K562 (cell line): ENCODE results near the gene TMCC2. TPM values are rescaled to one million over a fixed set of nuclear protein-coding genes. Genes with fewer than 3 reads are reported as not detected.

Source experiments
- ATF7 ChIP-seq: fragments of 450-650 bp; IDR thresholded peaks from 2 replicates; pipeline ENCODE4 v1.7.1; 2014; ENCODE audit warnings: mild to moderate bottlenecking, moderate library complexity
- JUND ChIP-seq, 2 experiments: IDR thresholded peaks; 2 replicates in 1 of 2; 3 replicates in 1 of 2; pipeline ENCODE4 v1.6.1; 2011; ENCODE audit warnings: borderline replicate concordance in 2 of 2, low read depth in 2 of 2, low read length in 2 of 2, improper control_type of control experiment in 1 of 2, missing biosample characterization in 1 of 2, missing genetic modification characterization in 1 of 2, missing genetic modification reagents in 1 of 2
- MAZ ChIP-seq, 2 experiments: fragments of 450-650 bp in 1 of 2; sonication (generic) in 1 of 2; formaldehyde crosslinking; IDR thresholded peaks in 1 of 2; conservative IDR thresholded peaks in 1 of 2; 2 replicates each; pipeline versions ENCODE4 v1.4.0 to v1.5.0; 2020; ENCODE audit warnings: mild to moderate bottlenecking in 1 of 2, missing genetic modification reagents in 1 of 2
- SMARCE1 ChIP-seq: fragments of 450-650 bp; IDR thresholded peaks from 2 replicates; pipeline ENCODE4 v1.7.1; 2016; ENCODE audit warnings: mild to moderate bottlenecking
- SPI1 ChIP-seq: IDR thresholded peaks from 2 replicates; pipeline ENCODE4 v1.6.1; 2011; ENCODE audit warnings: low read depth, low read length, control low read depth, borderline replicate concordance
- ZKSCAN3 ChIP-seq: fragments of 250-450 bp; sonication (Bioruptor Pico); IDR thresholded peaks from 2 replicates; pipeline ENCODE4 v1.4.0; 2020
- ZNF589 ChIP-seq: fragments of 200-800 bp; sonication (Bioruptor generic); IDR thresholded peaks from 2 replicates; pipeline ENCODE4 v1.6.1; 2016; ENCODE audit warnings: low read depth, missing genetic modification characterization, missing compliant biosample characterization
- polyA plus RNA-seq, 8 experiments: library from polyadenylated mRNA; depleted of rRNA in 4 of 8; stranded (reverse) in 5 of 8; unstranded in 3 of 8; fragments of >200 nt; fragmentation: Nextera tagmentation in 2 of 8; fragmentation: Illumina TruSeq in 1 of 8; extraction: Ambion mirVana in 2 of 8; extraction: Trizol in 1 of 8; gene quantifications; 2 replicates each; pipeline versions ENCODE4 v1.2.1 to v1.2.3, GENCODE V29; 2011 to 2014; ENCODE audit warnings: inconsistent platforms in 1 of 8, missing spikeins in 1 of 8
- total RNA-seq, 7 experiments: library from RNA; depleted of rRNA in 6 of 7; stranded (reverse); fragments of >200 nt in 6 of 7; fragmentation: Illumina TruSeq in 2 of 7; extraction: Trizol in 2 of 7; gene quantifications; 2 replicates each; pipeline versions ENCODE4 v1.2.1 to v1.2.3, GENCODE V29; 2011 to 2021; ENCODE audit warnings: low replicate concordance in 1 of 7
- TF ChIP-seq, protein P1 (sequence below): fragments of 250-450 bp; sonication (Bioruptor Pico); IDR thresholded peaks from 2 replicates; pipeline ENCODE4 v1.4.0; 2020

The TMCC2 gene
- total and polyA plus RNA-seq, 9 of the 15 experiments (the other 6 are each of a cell fraction or from before 2014, with no cell fraction given) = 0.06 to 1.8 (median 0.98) TPM

DNA sequence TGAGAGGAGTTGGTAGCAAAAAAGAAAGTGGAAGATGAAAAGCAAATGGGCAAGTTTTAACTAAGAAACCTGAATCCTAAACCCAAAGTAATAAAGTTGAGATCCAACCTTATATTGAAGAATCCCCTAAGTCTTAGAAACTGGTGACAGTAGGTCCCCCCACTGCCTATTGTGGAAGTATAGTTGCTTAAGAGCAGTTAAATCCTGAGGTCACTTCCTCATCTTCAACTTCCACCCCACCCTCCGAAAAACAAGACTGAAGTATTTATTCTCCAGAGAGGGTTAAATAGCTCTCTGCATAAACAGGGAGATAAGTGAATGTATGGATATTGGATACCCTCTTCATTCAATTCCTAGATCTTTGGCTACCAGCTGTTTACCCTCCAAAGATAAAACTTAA lies 13.0 kb upstream of the TMCC2 start (continued):
- peak; percentile 10; the same call in 1 of the 2 replicates for TF ChIP-seq SMARCE1
- TF ChIP-seq ZKSCAN3 (CRISPR knock-in tag) = no peak
- 0 out of 4 replicates have a peak, but pooled peaks of 1 of the 2 experiments have one; percentile 41 for TF ChIP-seq MAZ (CRISPR knock-in tag; conservative IDR thresholded peaks at IDR 0.05 in 1 of 2, IDR thresholded peaks at IDR 0.05 in 1 of 2)
- 0 out of 2 replicates have a peak, but pooled peaks have one; percentile 27 for TF ChIP-seq ZNF589 (CRISPR knock-in tag)
- peak; percentile 91 for TF ChIP-seq SPI1
- TF ChIP-seq JUND (IDR thresholded peaks at IDR 0.05; ENCODE audit: borderline replicate concordance, low read depth, low read length) = peak; percentile 15; the same call in 1 of the 2 replicates
- TF ChIP-seq JUND (tag; IDR thresholded peaks at IDR 0.05; ENCODE audit: borderline replicate concordance, low read depth, low read length) = peak; percentile 52; the same call in 1 of the 3 replicates
- TF ChIP-seq ATF7 = peak; percentile 60; the same call in 1 of the 2 replicates
- TF ChIP-seq, protein P1, sequence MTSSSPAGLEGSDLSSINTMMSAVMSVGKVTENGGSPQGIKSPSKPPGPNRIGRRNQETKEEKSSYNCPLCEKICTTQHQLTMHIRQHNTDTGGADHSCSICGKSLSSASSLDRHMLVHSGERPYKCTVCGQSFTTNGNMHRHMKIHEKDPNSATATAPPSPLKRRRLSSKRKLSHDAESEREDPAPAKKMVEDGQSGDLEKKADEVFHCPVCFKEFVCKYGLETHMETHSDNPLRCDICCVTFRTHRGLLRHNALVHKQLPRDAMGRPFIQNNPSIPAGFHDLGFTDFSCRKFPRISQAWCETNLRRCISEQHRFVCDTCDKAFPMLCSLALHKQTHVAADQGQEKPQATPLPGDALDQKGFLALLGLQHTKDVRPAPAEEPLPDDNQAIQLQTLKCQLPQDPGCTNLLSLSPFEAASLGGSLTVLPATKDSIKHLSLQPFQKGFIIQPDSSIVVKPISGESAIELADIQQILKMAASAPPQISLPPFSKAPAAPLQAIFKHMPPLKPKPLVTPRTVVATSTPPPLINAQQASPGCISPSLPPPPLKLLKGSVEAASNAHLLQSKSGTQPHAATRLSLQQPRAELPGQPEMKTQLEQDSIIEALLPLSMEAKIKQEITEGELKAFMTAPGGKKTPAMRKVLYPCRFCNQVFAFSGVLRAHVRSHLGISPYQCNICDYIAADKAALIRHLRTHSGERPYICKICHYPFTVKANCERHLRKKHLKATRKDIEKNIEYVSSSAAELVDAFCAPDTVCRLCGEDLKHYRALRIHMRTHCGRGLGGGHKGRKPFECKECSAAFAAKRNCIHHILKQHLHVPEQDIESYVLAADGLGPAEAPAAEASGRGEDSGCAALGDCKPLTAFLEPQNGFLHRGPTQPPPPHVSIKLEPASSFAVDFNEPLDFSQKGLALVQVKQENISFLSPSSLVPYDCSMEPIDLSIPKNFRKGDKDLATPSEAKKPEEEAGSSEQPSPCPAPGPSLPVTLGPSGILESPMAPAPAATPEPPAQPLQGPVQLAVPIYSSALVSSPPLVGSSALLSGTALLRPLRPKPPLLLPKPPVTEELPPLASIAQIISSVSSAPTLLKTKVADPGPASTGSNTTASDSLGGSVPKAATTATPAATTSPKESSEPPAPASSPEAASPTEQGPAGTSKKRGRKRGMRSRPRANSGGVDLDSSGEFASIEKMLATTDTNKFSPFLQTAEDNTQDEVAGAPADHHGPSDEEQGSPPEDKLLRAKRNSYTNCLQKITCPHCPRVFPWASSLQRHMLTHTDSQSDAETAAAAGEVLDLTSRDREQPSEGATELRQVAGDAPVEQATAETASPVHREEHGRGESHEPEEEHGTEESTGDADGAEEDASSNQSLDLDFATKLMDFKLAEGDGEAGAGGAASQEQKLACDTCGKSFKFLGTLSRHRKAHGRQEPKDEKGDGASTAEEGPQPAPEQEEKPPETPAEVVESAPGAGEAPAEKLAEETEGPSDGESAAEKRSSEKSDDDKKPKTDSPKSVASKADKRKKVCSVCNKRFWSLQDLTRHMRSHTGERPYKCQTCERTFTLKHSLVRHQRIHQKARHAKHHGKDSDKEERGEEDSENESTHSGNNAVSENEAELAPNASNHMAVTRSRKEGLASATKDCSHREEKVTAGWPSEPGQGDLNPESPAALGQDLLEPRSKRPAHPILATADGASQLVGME (CRISPR knock-in tag) = no peak
- TF ChIP-seq, all 486 proteins: peak for 11
